G401.6 (cell line): ENCODE data around the gene ABHD18.
"Not testable (repeated sequence)": the region's sequence is repeated elsewhere in the genome, so short reads cannot be mapped to it uniquely, and the experiment has no call there.

Experiments used
- FAIRE-seq: peaks from 2 replicates; lab custom pipeline; 2012; peaks lifted over from hg19 to GRCh38; lab: Jason Lieb, UNC

Gene ABHD18

DNA sequence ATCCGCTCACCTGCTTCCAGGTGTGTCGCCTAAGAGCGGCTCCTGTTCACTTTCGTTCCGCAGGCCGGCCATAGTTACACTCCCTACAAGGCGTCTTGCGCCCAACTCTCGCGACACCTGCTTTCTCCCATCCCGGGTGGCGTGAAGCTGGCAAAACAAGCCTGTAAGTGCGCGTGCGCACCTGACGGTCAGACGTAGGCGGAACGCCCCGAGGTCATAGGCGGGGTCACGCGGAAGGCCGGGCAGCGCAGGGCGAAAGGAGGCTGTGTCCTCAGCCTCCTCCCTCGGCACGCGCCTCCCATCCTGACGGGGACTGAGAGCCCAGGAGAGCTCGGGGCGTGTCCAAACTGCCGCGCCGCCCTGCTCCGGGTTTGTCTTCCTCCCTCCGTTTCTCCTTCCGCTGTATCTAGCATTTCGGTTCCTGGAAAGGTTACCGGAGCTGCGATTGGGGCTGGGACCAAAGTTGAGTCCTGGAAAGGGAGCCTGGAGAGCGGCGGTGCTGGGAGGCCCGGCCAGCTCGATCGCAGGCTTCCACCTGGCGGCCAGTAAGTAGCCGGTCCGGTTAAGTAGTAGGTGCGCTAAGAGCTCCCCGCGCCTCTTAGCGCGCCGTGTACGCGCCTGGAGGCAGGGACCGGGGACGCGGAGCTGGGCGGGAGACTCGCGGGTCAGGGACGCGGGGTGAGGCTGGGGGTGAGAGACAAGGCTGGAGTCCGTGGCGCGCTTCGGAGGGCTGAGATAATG is at the start of gene ABHD18, which contains the start of gene MFSD8:
Gene ABHD18 (plus strand): TSS at position 345 of the 741 bp plus-strand sequence. CDS start 17,550 bp downstream, outside the sequence.
Gene MFSD8 (minus strand): TSS at position 112 of the 741 bp plus-strand sequence. CDS start 40 bp downstream, at position 72.
- FAIRE-seq, result peak; percentile 98

GRCh38 chr4:127916512-127916911 is 48.7 kb upstream of the ABHD18 start:
- FAIRE-seq, result no peak

- FAIRE-seq, result no peak
Measured at GRCh38 chr4:127917151-127917550, 48.1 kb upstream of the ABHD18 start.

- no peak for FAIRE-seq
Measured at GRCh38 chr4:127920521-127920920, 44.7 kb upstream of the ABHD18 start.

DNA sequence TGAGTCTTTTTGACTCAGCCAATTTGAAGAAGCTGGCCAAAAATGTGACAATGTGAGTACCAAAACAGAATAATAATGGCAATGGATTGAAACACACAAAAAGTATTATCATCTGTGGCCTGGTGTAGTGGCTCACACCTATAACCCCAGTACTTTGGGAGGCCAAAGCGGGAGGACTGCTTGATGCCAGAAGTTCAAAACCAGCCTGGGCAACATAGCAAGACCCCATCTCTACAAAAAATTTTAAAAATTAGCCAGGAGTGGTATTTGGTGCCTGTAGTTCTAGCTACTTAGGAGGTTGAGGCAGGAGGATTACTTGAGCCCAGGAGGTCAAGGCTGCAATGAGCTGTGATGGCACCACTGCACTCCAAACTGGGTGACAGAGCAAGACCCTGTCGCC is 43.0 kb upstream of the ABHD18 start:
- FAIRE-seq, result no peak

DNA sequence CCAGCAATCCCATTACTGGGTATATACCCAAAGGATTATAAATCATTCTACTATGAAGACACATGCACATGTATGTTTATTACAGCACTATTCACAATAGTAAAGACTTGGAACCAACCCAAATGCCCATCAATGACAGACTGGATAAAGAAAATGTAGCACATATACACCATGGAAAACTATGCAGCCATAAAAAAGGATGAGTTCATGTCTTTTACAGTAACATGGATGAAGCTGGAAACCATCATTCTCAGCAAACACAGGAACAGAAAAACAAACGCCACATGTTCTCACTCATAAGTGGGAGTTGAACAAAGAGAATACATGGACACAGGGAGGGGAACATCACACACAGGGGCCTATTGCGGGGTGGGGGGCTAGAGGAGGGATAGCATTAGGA is 39.5 kb upstream of the ABHD18 start:
- not testable (repeated sequence) for FAIRE-seq

DNA sequence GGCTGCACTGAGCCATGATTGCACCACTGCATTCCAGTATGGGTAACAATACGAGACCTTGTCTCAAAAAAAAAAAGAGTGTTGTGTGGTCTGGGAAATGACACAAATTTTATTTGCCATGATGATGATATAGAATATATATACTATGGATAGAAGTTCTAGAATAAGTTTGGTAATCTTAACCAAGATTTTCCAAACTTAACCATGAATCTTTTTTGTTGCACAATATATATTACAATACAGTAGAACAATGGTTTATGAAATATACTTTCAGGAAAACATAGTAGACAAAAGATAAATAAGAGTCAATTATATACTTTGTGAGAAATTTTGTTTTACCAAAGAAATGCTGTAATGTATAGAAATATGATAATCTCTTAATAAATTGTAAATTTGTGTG is 35.0 kb upstream of the ABHD18 start:
- FAIRE-seq, result peak; percentile 75

GRCh38 chr4:127931836-127932235 is 33.4 kb upstream of the ABHD18 start:
- FAIRE-seq, result not testable (repeated sequence)

DNA sequence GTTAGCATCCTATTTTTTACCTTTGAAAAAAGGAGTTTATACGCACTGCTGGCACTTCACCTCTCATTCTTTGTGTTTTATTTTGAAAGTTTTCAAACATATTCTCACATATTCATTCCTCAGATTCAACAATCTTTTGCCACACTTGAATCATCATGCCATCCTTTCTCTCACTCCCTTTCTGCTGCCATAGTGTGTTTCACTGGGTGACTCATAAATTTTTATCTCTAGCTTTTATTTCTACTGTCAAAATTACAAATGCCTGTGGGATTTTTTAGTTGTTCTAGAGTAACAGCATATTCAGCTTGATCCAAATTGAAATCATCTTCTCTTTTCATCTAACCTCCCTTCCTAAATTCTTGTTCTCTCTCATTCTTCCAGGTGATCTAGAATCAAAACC is 28.2 kb upstream of the ABHD18 start:
- no peak for FAIRE-seq

- FAIRE-seq, result no peak
Measured at GRCh38 chr4:127957105-127957504, 8.1 kb upstream of the ABHD18 start.

DNA sequence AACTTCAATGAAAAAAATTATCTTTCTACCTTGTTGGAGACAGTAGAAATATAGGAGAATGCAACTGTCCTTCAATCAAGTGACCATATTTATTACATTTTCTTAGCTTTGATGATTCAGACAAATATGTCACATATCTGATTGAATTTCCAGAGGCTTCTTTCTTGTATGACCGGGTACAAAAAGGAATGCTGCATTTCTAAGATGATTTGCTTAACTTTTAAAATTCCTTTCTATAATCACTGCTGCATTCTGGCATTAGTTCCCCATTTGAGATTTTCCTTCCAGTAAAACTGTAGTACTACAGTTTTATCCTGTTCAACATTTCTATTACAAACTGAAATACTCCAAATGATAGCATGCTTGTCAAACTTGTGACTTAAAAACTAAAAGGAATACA is 5.4 kb upstream of the ABHD18 start:
- FAIRE-seq, result no peak

DNA sequence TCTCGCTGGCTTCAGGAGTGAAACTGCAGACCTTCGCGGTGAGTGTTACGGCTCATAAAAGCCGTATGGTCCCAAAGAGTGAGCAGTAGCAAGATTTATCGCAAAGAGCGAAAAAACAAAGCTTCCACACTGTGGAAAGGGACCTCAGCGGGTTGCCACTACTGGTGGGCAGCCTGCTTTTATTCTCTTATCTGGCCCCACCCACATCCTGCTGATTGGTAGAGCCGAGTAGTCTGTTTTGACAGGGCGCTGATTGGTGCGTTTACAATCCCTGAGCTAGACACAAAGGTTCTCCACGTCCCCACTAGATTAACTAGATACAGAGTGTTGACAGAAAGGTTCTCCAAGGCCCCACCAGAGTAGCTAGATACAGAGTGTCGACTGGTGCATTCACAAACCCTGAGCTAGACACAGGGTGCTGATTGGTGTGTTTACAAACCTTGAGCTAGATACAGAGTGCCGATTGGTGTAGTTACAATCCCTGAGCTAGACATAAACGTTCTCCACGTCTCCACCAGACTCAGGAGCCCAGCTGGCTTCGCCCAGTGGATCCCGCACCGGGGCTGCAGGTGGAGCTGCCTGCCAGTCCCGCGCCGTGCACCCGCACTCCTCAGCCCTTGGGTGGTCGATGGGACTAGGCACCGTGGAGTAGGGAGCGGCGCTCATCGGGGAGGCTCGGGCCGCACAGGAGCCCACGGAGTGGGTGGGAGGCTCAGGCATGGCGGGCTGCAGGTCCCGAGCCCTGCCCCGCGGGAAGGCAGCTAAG is 1.4 kb upstream of the ABHD18 start:
- not testable (repeated sequence) for FAIRE-seq

DNA sequence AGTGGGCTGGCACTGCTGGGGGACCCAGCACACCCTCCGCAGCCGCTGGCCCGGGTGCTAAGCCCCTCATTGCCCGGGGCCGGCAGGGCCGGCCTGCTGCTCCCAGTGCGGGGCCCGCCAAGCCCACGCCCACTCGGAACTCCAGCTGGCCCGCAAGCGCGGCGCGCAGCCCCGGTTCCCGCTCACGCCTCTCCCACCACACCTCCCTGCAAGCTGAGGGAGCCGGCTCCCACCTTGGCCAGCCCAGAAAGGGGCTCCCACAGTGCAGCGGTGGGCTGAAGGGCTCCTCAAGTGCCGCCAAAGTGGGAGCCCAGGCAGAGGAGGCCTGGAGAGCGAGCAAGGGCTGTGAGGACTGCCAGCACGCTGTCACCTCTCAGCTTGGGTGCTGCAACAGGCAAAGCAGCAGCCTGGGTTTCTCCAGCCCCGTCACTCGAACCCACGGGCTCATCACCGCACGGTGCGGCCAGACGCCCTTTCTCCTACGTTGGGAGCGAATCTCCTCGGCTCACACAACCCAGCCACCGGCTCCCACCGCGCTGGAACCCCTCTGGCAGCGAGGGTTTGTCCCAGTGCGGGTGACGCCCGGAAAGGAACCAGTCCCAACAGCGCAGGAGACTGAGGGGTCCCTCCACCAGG is 662 bp upstream of the ABHD18 start:
- FAIRE-seq, result not testable (repeated sequence)

DNA sequence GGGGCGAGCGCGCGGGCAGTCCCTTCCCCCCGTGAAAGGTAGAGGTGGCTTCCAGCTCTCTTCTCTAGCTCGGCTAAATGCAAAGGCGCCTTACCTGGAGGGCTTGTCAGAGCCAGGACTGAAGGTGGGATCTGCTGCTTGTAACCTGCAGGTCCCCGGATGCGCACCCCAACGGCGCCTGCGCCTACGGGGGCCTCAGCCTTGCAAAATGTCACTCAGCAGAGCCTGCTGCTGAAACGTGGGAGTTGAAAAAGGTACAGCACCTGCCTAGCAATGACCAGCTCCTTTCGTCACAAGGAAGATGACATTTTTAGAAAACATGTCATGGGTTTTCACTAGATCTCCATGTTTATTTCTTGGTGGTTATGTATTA is 583 bp downstream of the ABHD18 start:
- FAIRE-seq, result no peak

DNA sequence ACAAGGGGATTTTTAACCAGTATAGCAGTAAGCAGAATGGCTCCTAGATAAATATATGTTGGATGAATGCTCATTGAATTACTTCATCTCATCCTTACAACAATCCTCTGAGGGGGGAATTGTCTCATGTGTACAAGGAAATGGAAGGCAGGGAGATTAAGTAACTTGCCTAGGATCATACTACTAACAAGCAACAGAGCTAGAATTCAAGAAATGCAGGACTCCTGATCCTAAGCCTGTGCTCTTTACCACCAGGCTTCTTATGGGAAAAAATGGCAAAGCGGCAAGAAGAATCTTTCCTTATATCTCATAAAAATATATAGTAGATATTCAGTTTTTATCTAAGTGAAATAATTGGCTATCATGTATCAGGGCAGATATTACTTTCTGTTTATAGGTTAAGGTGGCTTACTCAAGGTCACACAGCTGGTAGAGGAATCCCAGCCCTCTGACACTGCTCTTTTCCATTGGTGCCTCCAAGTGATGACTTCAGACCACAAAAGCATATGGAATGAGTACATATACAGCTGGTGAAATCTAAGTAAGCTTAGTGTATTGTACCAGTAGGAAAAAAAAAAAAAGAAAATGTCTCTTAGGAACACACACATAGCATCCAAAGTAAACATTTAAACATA is 2.1 kb downstream of the ABHD18 start:
- FAIRE-seq, result no peak

DNA sequence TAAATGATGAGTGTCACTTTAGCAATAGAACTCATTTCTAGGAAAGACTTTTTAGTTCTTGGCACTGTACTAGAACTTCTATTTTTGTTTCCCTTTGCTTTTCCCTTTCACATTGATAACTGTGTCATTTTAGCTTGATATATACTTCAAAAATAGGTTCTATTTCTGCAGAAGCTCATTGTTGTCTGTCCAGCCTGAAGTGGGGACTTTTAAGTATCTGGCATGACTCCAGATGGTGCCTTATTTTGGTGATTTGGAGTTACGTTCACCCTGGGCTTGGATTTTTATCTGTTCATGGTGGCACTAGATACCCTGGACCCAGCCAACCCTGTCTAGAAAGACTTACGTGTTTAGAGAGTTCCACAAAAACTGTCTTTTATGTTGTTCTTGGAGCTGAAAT is 3.4 kb downstream of the ABHD18 start:
- FAIRE-seq, result no peak

DNA sequence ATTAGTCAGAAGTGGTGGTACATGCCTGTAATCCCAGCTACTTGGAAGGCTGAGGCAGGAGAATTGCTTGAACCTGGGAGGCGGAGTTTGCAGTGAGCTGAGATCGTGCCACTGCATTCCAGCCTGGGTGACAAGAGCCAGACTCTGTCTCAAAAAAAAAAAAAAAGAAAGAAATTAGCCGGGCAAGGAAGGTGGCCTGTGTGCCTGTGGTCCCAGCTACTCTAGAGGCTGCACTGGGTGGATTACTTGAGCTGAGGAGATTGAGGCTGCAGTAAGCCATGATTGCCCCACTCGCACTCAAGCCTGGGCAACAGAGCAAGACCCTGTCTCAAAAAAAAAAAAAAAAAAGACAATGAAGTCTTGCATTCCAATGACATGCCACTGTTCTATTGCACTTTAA is 5.7 kb downstream of the ABHD18 start:
- not testable (repeated sequence) for FAIRE-seq

DNA sequence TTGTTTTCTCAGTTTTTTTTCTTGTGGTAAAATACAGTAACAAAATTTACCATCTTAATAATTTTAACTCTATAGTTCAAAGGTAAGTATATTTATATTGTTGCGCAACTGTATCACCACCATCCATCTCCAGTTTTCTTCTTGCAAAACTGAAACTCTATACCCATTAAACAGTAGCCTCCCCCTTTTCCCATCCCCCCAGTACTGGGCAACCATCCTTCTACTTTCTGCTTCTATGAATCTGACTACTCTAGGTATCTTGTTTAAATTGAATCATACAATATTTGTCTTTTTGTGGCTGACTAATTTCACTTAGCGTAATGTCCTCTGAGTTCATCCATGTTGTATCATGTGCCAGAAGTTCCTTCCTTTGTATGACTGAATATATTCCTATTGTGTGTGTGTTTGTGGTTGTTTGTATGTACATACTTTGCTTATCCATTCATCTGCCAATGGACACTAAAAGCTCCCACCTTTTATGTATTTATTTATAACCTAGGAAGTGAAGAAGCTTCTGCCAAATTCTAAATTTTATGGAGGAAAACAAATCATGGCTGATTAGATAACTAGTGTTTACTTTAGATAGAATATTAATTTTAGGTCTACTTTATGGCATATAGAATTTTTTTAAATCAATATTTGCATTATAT is 10.0 kb downstream of the ABHD18 start:
- peak; percentile 74 for FAIRE-seq

DNA sequence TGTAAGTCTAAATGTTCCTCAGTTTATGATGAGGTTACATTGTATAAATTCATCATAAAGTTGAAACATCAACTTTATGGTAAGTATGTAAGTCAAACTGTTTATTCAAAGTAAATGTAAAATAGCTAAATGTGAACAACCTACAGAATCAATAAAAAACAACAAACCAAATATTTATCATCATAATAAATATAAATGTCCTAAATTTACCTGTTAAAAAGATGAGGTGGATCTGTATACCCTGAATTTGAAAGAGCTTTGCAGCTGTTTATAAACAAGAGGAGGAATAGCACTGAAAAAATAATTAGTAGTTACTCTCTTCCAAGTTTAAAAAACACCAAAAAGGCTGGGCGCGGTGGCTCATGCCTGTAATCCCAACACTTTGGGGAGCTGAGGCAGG is 13.7 kb downstream of the ABHD18 start:
- FAIRE-seq, result peak; percentile 55

DNA sequence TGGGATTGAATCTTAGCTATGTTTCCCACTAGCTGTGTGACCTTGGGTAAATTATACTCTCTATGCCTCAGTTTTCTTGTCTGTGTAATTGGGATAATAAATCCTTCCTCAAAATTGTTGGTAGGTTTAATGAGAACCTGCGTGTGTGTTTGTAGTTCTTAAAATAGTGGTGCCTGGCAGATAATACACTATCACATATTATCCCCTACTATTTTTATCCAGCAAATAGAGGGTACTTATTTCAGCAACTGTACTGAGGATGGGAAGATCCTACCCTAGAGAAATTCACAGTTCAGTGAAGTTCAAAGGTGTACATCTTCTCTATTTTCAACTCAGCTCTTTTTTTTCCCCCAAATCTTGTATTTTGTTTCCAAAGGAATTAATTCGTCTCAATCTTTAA is 17.2 kb downstream of the ABHD18 start:
- FAIRE-seq, result no peak

GRCh38 chr4:127985989-127986388 is 20.8 kb downstream of the ABHD18 start:
- peak; percentile 63 for FAIRE-seq

DNA sequence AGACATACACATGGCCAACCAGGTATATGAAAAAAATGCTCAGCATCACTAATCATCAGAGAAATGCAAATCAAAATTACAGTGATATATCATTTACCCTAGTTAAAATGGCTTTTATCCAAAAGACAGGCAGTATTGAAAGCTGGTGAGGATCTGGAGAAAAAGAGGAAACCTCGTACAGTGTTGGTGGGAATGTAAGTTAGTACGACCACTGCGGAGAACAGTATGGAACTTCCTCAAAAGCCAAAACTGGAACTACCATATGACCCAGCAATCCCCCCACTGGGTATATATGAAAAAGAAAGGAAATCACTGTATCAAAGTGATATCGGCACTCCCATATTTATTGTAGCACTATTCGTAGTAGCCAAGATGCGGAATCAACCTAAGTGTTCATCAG is 23.4 kb downstream of the ABHD18 start:
- no peak for FAIRE-seq
